Dermis blood vessel endothelial cell (primary cell): ENCODE data around the gene NAA35. TPM values are rescaled to one million over a fixed set of nuclear protein-coding genes. Genes with fewer than 3 reads are reported as not detected.

Source experiments
- DNase-seq: peaks from one replicate; pipeline ENCODE4 v3.0.0; 2010
- total RNA-seq: library from RNA; depleted of rRNA; stranded (reverse); fragments of >200 nt; gene quantifications from 2 replicates; pipeline ENCODE4 v1.2.3, GENCODE V29; 2014

The NAA35 gene
- total RNA-seq, 1 donor from 2014 or later: 19.4 TPM

- no peak for DNase-seq
These were observed 128.4 kb downstream of the NAA35 start for GRCh38 chr9:86069206-86069869.

Other genes with a start within 250 kb of the NAA35 start
- gene AGTPBP1, start 199.2 kb upstream of the NAA35 start, total RNA-seq: 31.6 and 34.4 TPM in 2 replicates
- 32.7 and 57.8 TPM in 2 replicates for gene GOLM1, start 158.4 kb downstream of the NAA35 start, total RNA-seq